GM21526 (cell line): Measurements from ENCODE around the gene BABAM2.
"Not testable (repeated sequence)": the region's sequence is repeated elsewhere in the genome, so short reads cannot be mapped to it uniquely, and the experiment has no call there.

ENCODE experiments used
- ATAC-seq: cut with Tn5 transposase; IDR thresholded peaks from one replicate; pipeline ENCODE4 v1.9.1; 2021; ENCODE audit warnings: moderate library complexity; ENCODE audit not compliant: unreplicated experiment, low FRiP score

The BABAM2 gene

GRCh38 chr2:28224648-28225472 lies 334.3 kb downstream of the BABAM2 start:
- no peak for ATAC-seq

- ATAC-seq = no peak
These were observed 335.0 kb downstream of the BABAM2 start for GRCh38 chr2:28225473-28226080.

GRCh38 chr2:28226558-28226957 lies 336.0 kb downstream of the BABAM2 start:
- ATAC-seq = no peak

- no peak for ATAC-seq
These were observed 337.0 kb downstream of the BABAM2 start for GRCh38 chr2:28227498-28227897.

- no peak for ATAC-seq
These were observed 338.0 kb downstream of the BABAM2 start for GRCh38 chr2:28228434-28228995.

GRCh38 chr2:28231110-28231631 lies 340.6 kb downstream of the BABAM2 start:
- ATAC-seq = no peak

- no peak for ATAC-seq
These were observed 341.8 kb downstream of the BABAM2 start for GRCh38 chr2:28232295-28232694.

GRCh38 chr2:28233164-28233676 lies 342.7 kb downstream of the BABAM2 start:
- ATAC-seq = no peak

GRCh38 chr2:28234807-28235206 lies 344.3 kb downstream of the BABAM2 start:
- no peak for ATAC-seq

- no peak for ATAC-seq
These were observed 348.7 kb downstream of the BABAM2 start for GRCh38 chr2:28239207-28239606.

- no peak for ATAC-seq
These were observed 350.4 kb downstream of the BABAM2 start for GRCh38 chr2:28240937-28241336.

GRCh38 chr2:28247290-28247689 lies 356.8 kb downstream of the BABAM2 start:
- ATAC-seq = no peak

- ATAC-seq = no peak
These were observed 357.2 kb downstream of the BABAM2 start for GRCh38 chr2:28247734-28248133.

- no peak for ATAC-seq
These were observed 358.0 kb downstream of the BABAM2 start for GRCh38 chr2:28248511-28248910.

- no peak for ATAC-seq
These were observed 359.5 kb downstream of the BABAM2 start for GRCh38 chr2:28250006-28250405.

- no peak for ATAC-seq
These were observed 360.8 kb downstream of the BABAM2 start for GRCh38 chr2:28251337-28251736.

GRCh38 chr2:28252311-28252710 lies 361.8 kb downstream of the BABAM2 start:
- no peak for ATAC-seq

- ATAC-seq = no peak
These were observed 363.0 kb downstream of the BABAM2 start for GRCh38 chr2:28253543-28253942.

GRCh38 chr2:28255231-28255630 lies 364.7 kb downstream of the BABAM2 start:
- ATAC-seq = not testable (repeated sequence)

- ATAC-seq = no peak
These were observed 366.7 kb downstream of the BABAM2 start for GRCh38 chr2:28257182-28257581.

GRCh38 chr2:28259226-28259625 lies 368.7 kb downstream of the BABAM2 start:
- ATAC-seq = not testable (repeated sequence)
